Measurements from ENCODE around the gene OSBPL8.
"Not testable (repeated sequence)": the region's sequence is repeated elsewhere in the genome, so short reads cannot be mapped to it uniquely, and the experiment has no call there.

The OSBPL8 gene

GRCh38 chr12:76523408-76523807 is 36.2 kb downstream of the OSBPL8 start:
- no peak for DNase-seq

GRCh38 chr12:76520348-76520747 is 39.2 kb downstream of the OSBPL8 start:
- no peak for DNase-seq

DNA sequence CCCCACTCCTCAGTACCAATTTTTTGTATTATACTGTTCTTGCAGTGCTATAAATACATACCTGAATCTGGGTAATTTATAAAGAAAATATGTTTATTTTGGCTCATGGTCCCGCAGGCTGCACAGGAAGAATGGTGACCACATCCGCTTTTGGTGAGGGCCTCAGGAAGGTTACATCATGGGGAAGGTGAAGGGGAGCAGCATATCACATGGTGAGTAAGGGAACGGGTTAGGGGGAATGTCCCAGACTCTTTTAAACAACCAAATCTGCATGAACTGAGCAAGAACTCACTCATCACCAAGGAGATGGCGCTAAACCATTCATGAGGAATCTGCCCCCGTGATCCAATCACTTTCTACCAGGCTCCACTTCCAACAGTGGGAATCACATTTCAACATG is 40.0 kb downstream of the OSBPL8 start:
- peak; percentile 49 for DNase-seq

GRCh38 chr12:76518699-76519098 is 40.9 kb downstream of the OSBPL8 start:
- DNase-seq, result no peak

- no peak for DNase-seq
Measured at GRCh38 chr12:76515271-76515670, 44.3 kb downstream of the OSBPL8 start.

- DNase-seq, result not testable (repeated sequence)
Measured at GRCh38 chr12:76511116-76511716, 48.4 kb downstream of the OSBPL8 start.

- no peak for DNase-seq
Measured at GRCh38 chr12:76508128-76508980, 51.2 kb downstream of the OSBPL8 start.

GRCh38 chr12:76506149-76506548 is 53.4 kb downstream of the OSBPL8 start:
- DNase-seq, result no peak

- DNase-seq, result no peak
Measured at GRCh38 chr12:76505050-76505449, 54.5 kb downstream of the OSBPL8 start.

DNA sequence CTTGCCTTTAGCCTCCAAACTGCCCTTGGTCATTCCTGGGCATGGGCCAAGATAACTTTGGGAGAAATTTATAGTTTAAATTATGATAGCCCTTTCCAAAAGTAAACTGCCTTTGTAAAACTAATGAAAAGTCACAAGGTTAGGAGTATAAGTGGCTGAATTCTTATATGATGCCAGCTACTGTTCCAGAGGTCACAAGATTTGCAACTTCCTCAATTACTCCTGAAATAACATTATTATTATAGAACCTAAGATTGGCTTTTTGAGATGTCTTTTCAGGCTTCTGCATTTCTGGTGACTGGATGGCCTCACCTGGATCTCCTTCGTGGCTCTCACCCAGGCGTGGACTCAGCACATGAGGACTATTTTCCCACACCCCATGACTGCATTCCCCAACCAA is 55.0 kb downstream of the OSBPL8 start:
- DNase-seq, result no peak

DNA sequence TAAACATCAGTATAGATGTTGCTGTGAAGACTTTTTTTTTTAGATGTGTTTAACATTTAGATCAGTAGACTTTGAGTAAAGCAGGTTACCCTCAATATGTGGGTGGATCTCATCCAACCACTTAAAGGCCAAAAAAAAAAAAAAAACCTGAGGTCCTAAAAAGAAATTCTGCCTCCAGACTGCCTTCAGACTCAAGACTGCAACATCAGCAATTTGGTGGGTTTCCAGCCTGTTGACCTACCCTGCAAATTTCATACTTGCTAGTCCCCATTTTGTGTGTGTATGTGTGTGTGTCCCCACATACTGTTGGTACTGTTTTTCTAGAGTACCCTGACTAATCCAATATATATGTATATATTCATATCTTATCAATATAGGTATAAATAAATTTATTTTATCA is 55.6 kb downstream of the OSBPL8 start:
- DNase-seq, result no peak

DNA sequence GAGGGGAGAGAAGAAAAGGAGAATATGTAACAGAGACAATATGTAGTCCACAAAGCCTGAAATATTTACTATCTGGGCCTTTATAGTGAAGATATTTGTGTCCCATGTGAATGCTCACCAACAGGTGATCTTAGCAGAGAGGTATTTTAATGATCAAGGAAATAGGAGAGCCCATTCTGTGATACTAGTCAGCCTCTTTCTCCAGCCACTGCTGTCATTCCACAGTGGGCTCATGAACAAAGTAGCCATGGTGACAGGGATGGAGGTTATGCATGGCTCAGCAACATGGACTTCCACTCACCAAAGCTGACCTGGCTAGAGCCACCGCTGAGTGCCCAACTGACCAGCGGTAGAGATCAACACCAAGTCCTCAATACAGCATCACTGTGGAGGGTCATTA is 58.2 kb downstream of the OSBPL8 start:
- no peak for DNase-seq

DNA sequence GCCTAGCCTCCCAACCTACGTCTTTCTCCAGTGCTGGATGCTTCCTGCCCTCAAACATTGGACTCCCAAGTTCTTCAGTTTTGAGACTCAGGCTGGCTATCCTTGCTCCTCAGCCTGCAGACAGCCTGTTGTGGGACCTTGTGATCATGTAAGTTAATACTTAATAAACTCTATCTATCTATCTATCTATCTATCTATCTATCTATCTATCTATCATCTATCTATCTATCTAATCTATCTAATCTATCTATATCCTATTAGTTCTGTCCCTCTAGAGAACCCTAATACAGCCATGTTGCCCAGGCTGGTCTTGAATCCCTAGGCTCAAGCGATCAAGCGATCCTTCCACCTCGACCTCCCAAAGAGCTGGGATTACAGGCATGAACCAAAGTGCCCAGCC is 60.4 kb downstream of the OSBPL8 start:
- not testable (repeated sequence) for DNase-seq

GRCh38 chr12:76495556-76495955 is 64.0 kb downstream of the OSBPL8 start:
- DNase-seq, result no peak

DNA sequence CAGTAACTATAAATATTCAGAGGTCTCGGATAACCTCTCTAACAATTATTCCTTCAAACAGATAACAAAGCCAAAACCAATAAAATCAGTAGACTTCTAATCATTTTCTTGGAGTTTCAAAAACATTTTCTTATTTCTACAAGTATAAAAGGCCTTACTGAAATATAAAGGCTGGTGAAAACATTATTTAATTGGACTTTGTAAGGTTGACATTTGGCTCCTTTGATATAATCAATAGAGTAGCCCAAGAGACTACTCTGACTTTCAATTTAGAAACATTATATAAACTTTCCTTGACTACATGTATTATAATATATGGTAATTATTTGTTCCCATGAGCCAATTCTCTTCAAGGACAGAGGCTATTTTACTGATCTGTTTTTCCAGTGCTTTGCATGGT is 68.3 kb downstream of the OSBPL8 start:
- no peak for DNase-seq

GRCh38 chr12:76490763-76491162 is 68.8 kb downstream of the OSBPL8 start:
- DNase-seq, result no peak

DNA sequence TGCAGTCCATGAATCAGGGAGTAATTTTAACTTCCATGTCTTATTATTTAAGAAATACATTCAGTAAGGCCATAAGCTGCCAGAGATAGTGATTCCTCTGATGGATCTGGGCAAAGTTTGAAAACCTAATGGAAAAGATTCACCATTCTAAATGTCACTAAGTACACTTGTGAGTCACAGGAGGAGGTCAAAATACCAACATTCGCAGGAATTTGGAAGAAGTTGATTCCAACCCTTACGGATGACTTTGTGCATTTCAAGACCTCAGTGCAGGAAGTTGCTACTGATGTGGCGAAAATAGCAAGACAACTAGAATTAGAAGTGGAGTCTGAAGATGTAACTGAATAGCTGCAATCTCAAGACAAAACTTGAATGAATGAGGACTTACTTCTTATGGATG is 69.8 kb downstream of the OSBPL8 start:
- no peak for DNase-seq

DNA sequence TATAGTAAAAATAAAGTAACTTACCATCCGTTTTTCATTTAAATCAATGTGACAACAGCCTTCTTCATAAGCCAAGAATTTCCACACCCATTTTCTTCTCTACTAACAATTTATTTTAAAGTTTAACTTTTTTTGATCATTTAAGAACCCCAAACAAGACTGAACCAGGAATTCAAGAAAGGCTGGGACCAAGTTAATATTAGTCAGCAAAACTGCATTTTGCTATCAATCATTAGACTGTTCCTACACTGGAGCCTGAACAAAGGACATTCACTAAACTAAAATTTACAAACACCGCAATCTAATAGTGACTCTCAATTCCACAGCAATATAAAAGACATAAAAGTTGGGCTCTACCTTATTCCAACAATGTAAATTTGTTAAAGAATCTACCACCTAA is 73.6 kb downstream of the OSBPL8 start:
- no peak for DNase-seq

- DNase-seq, result peak; percentile 78
Measured at GRCh38 chr12:76480796-76481195, 78.8 kb downstream of the OSBPL8 start.

DNA sequence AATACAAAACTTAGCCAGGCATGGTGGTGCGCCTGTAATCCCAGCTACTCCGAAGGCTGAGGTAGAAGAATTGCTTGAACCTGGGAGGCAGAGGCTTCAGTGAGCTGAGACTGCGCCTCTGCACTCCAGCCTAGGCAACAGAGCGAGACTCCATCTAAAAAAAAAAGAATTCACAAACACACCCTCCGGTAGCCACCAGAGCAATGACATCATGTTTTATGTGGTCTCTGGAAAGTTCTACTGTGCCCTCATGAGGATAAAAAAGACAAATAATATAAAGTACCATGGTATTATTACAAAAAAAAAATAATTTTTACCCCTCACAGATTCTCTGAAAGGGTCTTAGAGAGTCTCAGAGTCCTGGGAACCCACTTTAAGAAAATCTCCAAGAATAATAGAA is 81.5 kb downstream of the OSBPL8 start:
- DNase-seq, result no peak

DNA sequence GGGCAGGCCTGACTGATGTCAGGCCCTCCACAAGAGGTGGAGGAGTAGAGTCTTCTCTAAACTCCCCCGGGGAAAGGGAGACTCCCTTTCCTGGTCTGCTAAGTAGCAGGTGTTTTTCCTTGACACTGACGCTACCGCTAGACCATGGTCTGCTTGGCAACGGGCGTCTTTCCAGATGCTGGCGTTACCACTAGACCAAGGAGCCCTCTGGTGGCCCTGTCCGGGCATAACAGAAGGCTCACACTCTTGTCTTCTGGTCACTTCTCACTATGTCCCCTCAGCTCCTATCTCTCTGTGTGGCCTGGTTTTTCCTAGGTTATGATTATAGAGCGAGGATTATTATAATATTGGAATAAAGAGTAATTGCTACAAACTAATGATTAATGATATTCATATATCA is 86.7 kb downstream of the OSBPL8 start:
- DNase-seq, result peak; percentile 21

GRCh38 chr12:76471579-76471978 is 88.0 kb downstream of the OSBPL8 start:
- DNase-seq, result no peak

GRCh38 chr12:76470028-76470939 is 89.3 kb downstream of the OSBPL8 start:
- peak; percentile 83 for DNase-seq
